Breast epithelium (tissue), 4 donors: ENCODE measurements around the gene FHIP1B. TPM values are rescaled to one million over a fixed set of nuclear protein-coding genes. Genes with fewer than 3 reads are reported as not detected.

Experiments used
- DNase-seq, 2 donors: peaks; one replicate each; pipeline ENCODE4 v3.0.0-alpha.2; 2019; ENCODE audit warnings: low spot score in 2 of 2
- H3K27ac ChIP-seq, 2 donors: fragments of 200-600 bp; sonication (generic) in 1 of 2; one replicate each; pipeline ENCODE4 v1.5.1; 2016 to 2019; ENCODE audit warnings: mild to moderate bottlenecking in 1 of 2
- H3K27me3 ChIP-seq, 2 donors: fragments of 200-600 bp; sonication (generic) in 1 of 2; one replicate each; pipeline versions ENCODE4 v1.5.1 to v1.6.0; 2017 to 2019; ENCODE audit warnings: control low read depth in 1 of 2, mild to moderate bottlenecking in 1 of 2
- H3K36me3 ChIP-seq: fragments of 200-600 bp; one replicate; pipeline ENCODE4 v1.5.1; 2019
- H3K4me1 ChIP-seq, 2 donors: fragments of 200-600 bp; sonication (generic); one replicate each; pipeline ENCODE4 v1.5.1; 2016 to 2019; ENCODE audit warnings: control low read depth in 1 of 2
- H3K4me3 ChIP-seq, 3 donors: fragments of 200-600 bp; sonication (generic); 1 replicate in 2 of 3; 2 replicates in 1 of 3; pipeline ENCODE4 v1.5.1; 2016 to 2019; ENCODE audit warnings: mild to moderate bottlenecking in 3 of 3, moderate library complexity in 2 of 3
- H3K9me3 ChIP-seq, 2 donors: fragments of 200-600 bp; sonication (generic) in 1 of 2; one replicate each; pipeline ENCODE4 v1.5.1; 2016 to 2019; ENCODE audit warnings: control low read depth in 1 of 2
- POLR2A ChIP-seq: fragments of 450-650 bp; IDR thresholded peaks from one replicate; pipeline ENCODE4 v1.6.1; 2016; ENCODE audit warnings: antibody characterized with exemption, mild to moderate bottlenecking, moderate library complexity
- POLR2AphosphoS5 ChIP-seq, 3 donors: sonication (generic); formaldehyde crosslinking; IDR thresholded peaks; one replicate each; pipeline ENCODE4 v1.6.1; 2017; ENCODE audit warnings: antibody characterized with exemption in 3 of 3
- intact Hi-C: fragments of 100-400 bp; cut with DNase I; formaldehyde crosslinking; loops from one replicate; pipeline ENCODE4 v1.15.1; 2023; ENCODE audit warnings: low total_unique reads
- total RNA-seq, 3 donors: library from RNA; depleted of rRNA; stranded (reverse); fragments of >200 nt; gene quantifications; one replicate each; pipeline ENCODE4 v1.1.0, GENCODE V29; 2016
- TF ChIP-seq, protein P1 (sequence below), 3 donors: fragments of 450-650 bp; IDR thresholded peaks; one replicate each; pipeline ENCODE4 v1.5.1; 2016 to 2017; ENCODE audit warnings: antibody characterized with exemption in 3 of 3, mild to moderate bottlenecking in 3 of 3, moderate library complexity in 3 of 3

The FHIP1B gene
- total RNA-seq, 3 donors from 2014 or later = 34.7 to 42.6 (median 42.1) TPM

DNA sequence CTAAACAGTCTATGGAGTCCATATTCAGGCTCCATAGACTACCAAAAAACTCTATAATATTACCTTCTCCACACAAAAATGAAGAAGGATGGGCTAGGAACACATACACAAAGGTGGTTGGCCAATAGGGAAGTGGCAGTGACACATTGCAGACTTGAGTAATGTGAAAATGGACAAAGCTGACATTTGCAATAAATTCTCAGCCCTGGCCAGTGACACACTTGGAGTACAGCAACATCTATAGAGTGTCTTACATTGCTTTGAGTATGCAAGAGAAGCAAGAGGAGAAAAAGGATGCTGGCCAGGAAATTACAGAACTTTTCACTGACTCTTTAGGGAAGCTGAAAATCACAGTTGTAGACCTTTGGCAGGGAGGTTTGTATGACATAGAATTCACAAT, 42.7 kb downstream of the FHIP1B start:
- H3K36me3 ChIP-seq = no peaks in the 10 kb centered on the region
- no peak for TF ChIP-seq POLR2A
- TF ChIP-seq, protein P1, sequence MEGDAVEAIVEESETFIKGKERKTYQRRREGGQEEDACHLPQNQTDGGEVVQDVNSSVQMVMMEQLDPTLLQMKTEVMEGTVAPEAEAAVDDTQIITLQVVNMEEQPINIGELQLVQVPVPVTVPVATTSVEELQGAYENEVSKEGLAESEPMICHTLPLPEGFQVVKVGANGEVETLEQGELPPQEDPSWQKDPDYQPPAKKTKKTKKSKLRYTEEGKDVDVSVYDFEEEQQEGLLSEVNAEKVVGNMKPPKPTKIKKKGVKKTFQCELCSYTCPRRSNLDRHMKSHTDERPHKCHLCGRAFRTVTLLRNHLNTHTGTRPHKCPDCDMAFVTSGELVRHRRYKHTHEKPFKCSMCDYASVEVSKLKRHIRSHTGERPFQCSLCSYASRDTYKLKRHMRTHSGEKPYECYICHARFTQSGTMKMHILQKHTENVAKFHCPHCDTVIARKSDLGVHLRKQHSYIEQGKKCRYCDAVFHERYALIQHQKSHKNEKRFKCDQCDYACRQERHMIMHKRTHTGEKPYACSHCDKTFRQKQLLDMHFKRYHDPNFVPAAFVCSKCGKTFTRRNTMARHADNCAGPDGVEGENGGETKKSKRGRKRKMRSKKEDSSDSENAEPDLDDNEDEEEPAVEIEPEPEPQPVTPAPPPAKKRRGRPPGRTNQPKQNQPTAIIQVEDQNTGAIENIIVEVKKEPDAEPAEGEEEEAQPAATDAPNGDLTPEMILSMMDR (IDR thresholded peaks at IDR 0.05) = no peak
- no peak for TF ChIP-seq POLR2AphosphoS5 (IDR thresholded peaks at IDR 0.05)
- no peak overlapping the region for H3K4me3 ChIP-seq
- H3K4me1 ChIP-seq = no peaks in the 10 kb centered on the region
- no peaks in the 10 kb centered on the region for H3K9me3 ChIP-seq
- H3K27me3 ChIP-seq = no peaks in the 10 kb centered on the region
- intact Hi-C loops = no loop called here
- no peak for DNase-seq
- H3K27ac ChIP-seq = no peak overlapping the region

DNA sequence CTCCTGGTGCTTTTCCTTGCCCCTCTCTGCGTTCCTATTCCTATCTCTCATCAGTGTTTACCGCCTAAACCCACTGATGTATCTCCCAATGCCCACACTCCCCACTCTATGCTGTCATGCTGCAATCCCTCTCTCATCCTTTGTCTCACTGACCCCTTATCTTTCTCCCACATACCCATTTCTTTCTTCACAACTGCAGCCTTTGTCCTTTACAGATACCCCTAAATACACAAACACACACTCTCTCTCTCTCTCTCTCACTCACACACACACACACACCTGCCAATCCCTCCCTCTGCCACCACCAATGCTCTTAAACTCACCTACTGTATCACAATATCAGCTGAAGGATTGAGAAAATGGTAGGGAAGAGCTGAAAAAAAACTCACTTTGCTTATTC, 59.0 kb downstream of the FHIP1B start:
- H3K27ac ChIP-seq = no peak overlapping the region
- intact Hi-C loops = no loop called here
- H3K36me3 ChIP-seq = no peaks in the 10 kb centered on the region
- no peaks in the 10 kb centered on the region for H3K9me3 ChIP-seq
- no peaks in the 10 kb centered on the region for H3K4me1 ChIP-seq
- DNase-seq = no peak
- TF ChIP-seq, protein P1 (IDR thresholded peaks at IDR 0.05) = no peak
- TF ChIP-seq POLR2A (no peak), POLR2AphosphoS5 (IDR thresholded peaks at IDR 0.05) (no peak)
- H3K4me3 ChIP-seq = no peak overlapping the region
- no peaks in the 10 kb centered on the region for H3K27me3 ChIP-seq

DNA sequence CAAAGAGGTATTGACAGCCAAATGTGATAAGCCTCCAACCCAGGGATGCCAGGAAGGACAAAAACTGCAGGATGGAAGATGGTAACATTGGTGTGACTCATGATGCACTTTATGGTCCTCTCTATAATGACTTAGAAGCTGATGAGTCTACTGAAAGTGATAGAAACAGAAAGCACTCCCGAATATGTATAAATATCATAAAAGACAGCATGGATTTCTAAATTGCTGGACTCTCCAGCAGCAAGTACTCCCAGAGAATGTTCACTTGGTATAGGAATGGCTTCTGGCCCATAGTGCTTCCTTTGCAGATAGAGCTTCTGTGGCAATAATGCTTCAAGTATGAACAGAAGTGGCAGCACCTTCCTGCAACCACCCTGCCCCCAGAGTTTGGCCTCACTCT, 64.2 kb downstream of the FHIP1B start, which contains the start of gene OR52B2:
Gene OR52B2 (minus strand): TSS at position 101 of the 400 bp plus-strand sequence. CDS start 0 bp downstream, at position 101.
- intact Hi-C loops = no loop called here
- no peaks in the 10 kb centered on the region for H3K36me3 ChIP-seq
- no peak within 1 kb of the TSS for H3K4me3 ChIP-seq
- peaks cover 0 to 4% of the 10 kb centered on the region in 2 donors for H3K9me3 ChIP-seq
- TF ChIP-seq, protein P1 (IDR thresholded peaks at IDR 0.05) = no peak
- TF ChIP-seq POLR2AphosphoS5 (IDR thresholded peaks at IDR 0.05) (no peak), POLR2A (no peak)
- H3K4me1 ChIP-seq = no peaks in the 10 kb centered on the region
- DNase-seq = no peak
- H3K27ac ChIP-seq = no peak within 1 kb of the TSS
- H3K27me3 ChIP-seq = no peaks in the 10 kb centered on the region

Other genes starting within 250 kb of the FHIP1B start
- gene OR52L1, start 247.7 kb downstream of the FHIP1B start, total RNA-seq = not detected
- gene OR56A4, start 227.7 kb downstream of the FHIP1B start, total RNA-seq = not detected
- gene OR56A1, start 203.9 kb downstream of the FHIP1B start, total RNA-seq = not detected
- gene OR56B4, start 127.0 kb downstream of the FHIP1B start, total RNA-seq = not detected
- gene OR52B2, start 64.3 kb downstream of the FHIP1B start, total RNA-seq = under 1 TPM in 1 of 3 donors, not detected in 2; 0.33 TPM
- gene OR52W1, start 35.4 kb downstream of the FHIP1B start, total RNA-seq = not detected
- gene C11orf42, start 29.1 kb downstream of the FHIP1B start, total RNA-seq = not detected
- under 1 TPM in 2 of 3 donors, not detected in 1; 0.29 to 0.48 TPM for gene CNGA4, start 4.5 kb upstream of the FHIP1B start, total RNA-seq
- not detected for gene CCKBR, start 25.2 kb upstream of the FHIP1B start, total RNA-seq
- 100 to 1,000 TPM in 1 of 3 donors, 10 to 100 TPM in 2; 53.1 to 130 (median 78.3) TPM for gene CAVIN3, start 85.9 kb upstream of the FHIP1B start, total RNA-seq
- gene SMPD1, start 155.8 kb upstream of the FHIP1B start, total RNA-seq = 10 to 100 TPM; 15.7 to 30.4 (median 17.3) TPM
- 10 to 100 TPM; 25.6 to 40.0 (median 36.3) TPM for gene APBB1, start 184.5 kb upstream of the FHIP1B start, total RNA-seq
- gene HPX, start 206.4 kb upstream of the FHIP1B start, total RNA-seq = 10 to 100 TPM in 2 of 3 donors, under 1 TPM in 1; 0.96 to 25.2 (median 12.9) TPM
- gene TRIM3, start 239.3 kb upstream of the FHIP1B start, total RNA-seq = 10 to 100 TPM; 21.6 to 43.9 (median 32.6) TPM
- gene ARFIP2, start 246.7 kb upstream of the FHIP1B start, total RNA-seq = 100 to 1,000 TPM in 2 of 3 donors, 10 to 100 TPM in 1; 40.0 to 129 (median 121) TPM
- 10 to 100 TPM; 30.7 to 49.2 (median 39.3) TPM for gene TIMM10B, start 246.9 kb upstream of the FHIP1B start, total RNA-seq